GM20000 (cell line): Measurements from ENCODE around the gene ADCY5.

ENCODE experiments used
- DNase-seq: peaks from one replicate; pipeline ENCODE4 v3.0.0; 2012; ENCODE audit warnings: low spot score
- TF ChIP-seq, protein P1 (sequence below): IDR thresholded peaks from 2 replicates; pipeline ENCODE4 v1.5.1; 2012; ENCODE audit warnings: mild to moderate bottlenecking, control low read depth; ENCODE audit errors: extremely low read depth, missing control alignments

The ADCY5 gene

GRCh38 chr3:123323781-123324180 is 125.1 kb downstream of the ADCY5 start:
- TF ChIP-seq, protein P1, sequence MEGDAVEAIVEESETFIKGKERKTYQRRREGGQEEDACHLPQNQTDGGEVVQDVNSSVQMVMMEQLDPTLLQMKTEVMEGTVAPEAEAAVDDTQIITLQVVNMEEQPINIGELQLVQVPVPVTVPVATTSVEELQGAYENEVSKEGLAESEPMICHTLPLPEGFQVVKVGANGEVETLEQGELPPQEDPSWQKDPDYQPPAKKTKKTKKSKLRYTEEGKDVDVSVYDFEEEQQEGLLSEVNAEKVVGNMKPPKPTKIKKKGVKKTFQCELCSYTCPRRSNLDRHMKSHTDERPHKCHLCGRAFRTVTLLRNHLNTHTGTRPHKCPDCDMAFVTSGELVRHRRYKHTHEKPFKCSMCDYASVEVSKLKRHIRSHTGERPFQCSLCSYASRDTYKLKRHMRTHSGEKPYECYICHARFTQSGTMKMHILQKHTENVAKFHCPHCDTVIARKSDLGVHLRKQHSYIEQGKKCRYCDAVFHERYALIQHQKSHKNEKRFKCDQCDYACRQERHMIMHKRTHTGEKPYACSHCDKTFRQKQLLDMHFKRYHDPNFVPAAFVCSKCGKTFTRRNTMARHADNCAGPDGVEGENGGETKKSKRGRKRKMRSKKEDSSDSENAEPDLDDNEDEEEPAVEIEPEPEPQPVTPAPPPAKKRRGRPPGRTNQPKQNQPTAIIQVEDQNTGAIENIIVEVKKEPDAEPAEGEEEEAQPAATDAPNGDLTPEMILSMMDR = no peak
- DNase-seq = no peak

DNA sequence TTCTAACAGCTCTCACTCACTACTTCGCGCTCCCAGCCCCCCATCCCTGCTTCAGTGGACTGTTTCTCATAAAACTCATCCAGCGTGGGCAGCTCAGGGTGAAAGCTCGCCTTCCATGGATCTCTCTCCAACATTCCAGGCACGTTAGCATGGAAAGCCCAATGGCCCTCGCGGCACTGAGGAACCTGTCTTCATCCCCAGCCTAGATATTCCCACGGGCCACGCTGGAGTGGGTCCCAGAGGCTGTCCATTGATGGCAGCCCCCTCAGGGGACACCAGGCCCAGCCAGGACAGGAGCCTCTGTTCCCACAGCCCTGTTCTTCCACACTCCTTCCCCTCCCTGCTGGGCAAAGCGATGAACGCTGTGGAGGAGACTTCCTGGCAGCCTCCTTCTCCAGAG is 126.0 kb downstream of the ADCY5 start:
- DNase-seq = no peak
- TF ChIP-seq, protein P1 = no peak

GRCh38 chr3:123321806-123322205 is 127.1 kb downstream of the ADCY5 start:
- TF ChIP-seq, protein P1 = no peak
- no peak for DNase-seq

- TF ChIP-seq, protein P1 = no peak
- no peak for DNase-seq
These were observed 128.7 kb downstream of the ADCY5 start for GRCh38 chr3:123320221-123320620.

- TF ChIP-seq, protein P1 = no peak
- DNase-seq = no peak
These were observed 129.1 kb downstream of the ADCY5 start for GRCh38 chr3:123319760-123320159.

DNA sequence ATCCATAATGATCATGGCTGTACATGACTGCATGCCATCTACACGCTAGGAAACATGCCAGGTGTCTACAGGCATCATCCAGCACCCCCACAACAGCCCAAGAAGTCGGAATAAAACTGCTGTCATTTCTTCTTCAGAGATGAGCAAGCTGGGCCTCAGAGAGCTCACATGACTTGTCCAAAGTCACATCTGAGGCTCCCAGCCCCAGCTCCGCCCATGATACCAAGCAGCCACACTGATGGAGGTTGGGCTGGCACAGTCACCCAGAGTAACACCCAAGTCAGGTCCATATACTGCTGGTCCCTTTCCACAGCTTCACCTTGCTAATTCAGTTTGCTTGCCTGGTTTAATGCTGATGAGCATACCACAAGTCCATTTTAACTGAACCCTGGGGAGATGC is 130.5 kb downstream of the ADCY5 start:
- DNase-seq = no peak
- TF ChIP-seq, protein P1 = no peak

DNA sequence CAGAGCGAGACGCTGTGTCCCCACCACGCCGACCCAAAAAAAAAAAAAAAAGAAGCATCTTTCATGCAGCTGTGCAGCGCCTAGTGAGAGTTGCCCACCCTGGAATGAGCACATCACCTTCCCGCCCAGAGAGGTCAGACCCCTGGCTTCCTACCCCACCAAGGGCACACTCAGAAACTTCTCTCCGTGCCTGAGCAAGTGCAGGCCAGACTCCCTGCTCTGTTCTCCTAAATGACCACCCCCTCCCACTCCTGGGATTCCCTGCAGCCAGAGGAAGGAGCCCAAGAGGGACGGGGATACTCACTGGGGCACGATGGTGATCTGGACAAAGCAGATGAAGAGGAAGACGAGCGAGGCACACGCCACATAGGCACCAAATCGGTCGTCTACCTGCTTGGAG is 131.2 kb downstream of the ADCY5 start:
- no peak for DNase-seq
- TF ChIP-seq, protein P1 = no peak
